ENCODE data around the gene MGARP. TPM values are rescaled to one million over a fixed set of nuclear protein-coding genes. Genes with fewer than 3 reads are reported as not detected.

The MGARP gene
- polyA plus RNA-seq, 1 donor = 0.37 TPM

DNA sequence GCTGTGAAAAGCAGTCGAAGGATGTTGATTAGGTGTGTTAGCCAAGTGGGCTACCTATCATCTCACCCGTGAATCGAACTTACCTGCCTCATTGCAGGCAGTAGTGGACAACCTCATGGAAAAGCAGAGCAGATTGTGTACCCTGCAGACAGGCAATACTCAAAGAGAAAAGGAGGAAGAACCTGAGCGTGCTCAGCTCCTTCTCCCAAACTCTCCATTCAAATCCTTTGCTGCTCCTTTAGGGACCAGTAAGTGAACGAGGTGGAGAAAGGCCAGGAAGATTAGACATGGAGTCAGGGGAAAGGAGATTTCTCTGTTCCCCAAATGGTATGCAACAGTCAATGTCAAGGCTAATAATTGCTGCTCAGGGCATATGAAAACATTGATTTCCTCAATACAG is 57.8 kb downstream of the MGARP start:
- DNase-seq = no peak
- no peaks in the 10 kb centered on the region for H3K9me3 ChIP-seq (ENCODE audit: control insufficient read depth, low read depth, low read length)
- no peaks in the 10 kb centered on the region for H3K4me1 ChIP-seq (ENCODE audit: control insufficient read depth, insufficient read depth, low read length)
- no peak overlapping the region for H3K4me3 ChIP-seq (ENCODE audit: low read length)
- H3K27ac ChIP-seq (ENCODE audit: low read length) = no peak overlapping the region
- H3K36me3 ChIP-seq (ENCODE audit: control insufficient read depth, insufficient read depth, low read length) = no peaks in the 10 kb centered on the region
- H3K27me3 ChIP-seq (ENCODE audit: control insufficient read depth, insufficient read depth, low read length) = no peaks in the 10 kb centered on the region
- no CpG with 5 or more reads among the region's 5 CpGs for WGBS (ENCODE audit: insufficient coverage, low lambda C conversion rate)

- Histone ChIP-seq H3K4me3 (ENCODE audit: low read length) (no peak overlapping the region), H3K9me3 (ENCODE audit: control insufficient read depth, low read depth, low read length) (no peaks in the 10 kb centered on the region), H3K36me3 (ENCODE audit: control insufficient read depth, insufficient read depth, low read length) (no peaks in the 10 kb centered on the region), H3K27me3 (ENCODE audit: control insufficient read depth, insufficient read depth, low read length) (no peaks in the 10 kb centered on the region), H3K27ac (ENCODE audit: low read length) (no peak overlapping the region), H3K4me1 (ENCODE audit: control insufficient read depth, insufficient read depth, low read length) (no peaks in the 10 kb centered on the region)
- WGBS (ENCODE audit: insufficient coverage, low lambda C conversion rate) = no CpG with 5 or more reads among the region's 5 CpGs
- no peak for DNase-seq
Observed at GRCh38 chr4:139221687-139222086, 58.3 kb downstream of the MGARP start.

DNA sequence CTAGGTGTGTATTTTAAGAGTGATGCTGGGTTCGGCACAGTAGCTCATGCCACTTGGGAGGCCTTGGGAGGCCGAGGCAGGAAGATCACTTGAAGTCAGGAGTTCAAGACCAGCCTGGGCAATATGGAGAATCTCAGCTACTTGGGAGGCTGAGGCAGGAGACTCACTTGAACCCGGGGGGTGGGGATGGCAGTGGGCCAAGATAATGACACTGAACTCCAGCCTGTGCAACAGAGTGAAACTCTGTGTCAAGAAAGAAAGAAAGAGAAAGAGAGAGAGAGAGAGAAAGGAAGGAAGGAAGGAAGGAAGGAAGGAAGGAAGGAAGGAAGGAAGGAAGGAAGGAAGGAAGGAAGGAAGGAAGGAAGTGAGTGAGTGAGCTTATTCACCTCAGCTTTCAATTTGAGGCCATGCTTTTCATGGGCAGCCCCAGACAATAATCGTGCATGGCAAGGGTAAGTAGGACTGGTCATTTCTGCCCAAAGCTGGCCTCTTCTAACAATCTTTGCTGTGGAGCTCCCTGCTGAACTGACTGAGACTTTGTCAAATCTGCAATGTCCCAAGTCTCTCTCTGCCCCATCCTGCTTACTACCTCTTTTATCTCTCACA is 60.5 kb downstream of the MGARP start:
- no CpG with 5 or more reads among the region's 4 CpGs for WGBS (ENCODE audit: insufficient coverage, low lambda C conversion rate)

More for the DNA sequence above, 60.5 kb downstream of the MGARP start:
- Histone ChIP-seq H3K9me3 (ENCODE audit: control insufficient read depth, low read depth, low read length) (no peaks in the 10 kb centered on the region), H3K4me3 (ENCODE audit: low read length) (no peak overlapping the region), H3K4me1 (ENCODE audit: control insufficient read depth, insufficient read depth, low read length) (no peaks in the 10 kb centered on the region), H3K27me3 (ENCODE audit: control insufficient read depth, insufficient read depth, low read length) (no peaks in the 10 kb centered on the region), H3K27ac (ENCODE audit: low read length) (no peak overlapping the region), H3K36me3 (ENCODE audit: control insufficient read depth, insufficient read depth, low read length) (no peaks in the 10 kb centered on the region)
- DNase-seq = no peak

Other genes starting within 250 kb of the MGARP start
- 42.4 TPM for gene ELF2, start 103.0 kb downstream of the MGARP start, polyA plus RNA-seq
- 24.2 TPM for gene NAA15, start 21.3 kb upstream of the MGARP start, polyA plus RNA-seq
- gene NDUFC1, start 22.3 kb upstream of the MGARP start, polyA plus RNA-seq = 82.9 TPM
- gene RAB33B, start 173.9 kb upstream of the MGARP start, polyA plus RNA-seq = 10.4 TPM